Activated CD4-positive, alpha-beta T cell treated with anti-CD3 and anti-CD28 coated beads for 24 hours (primary cell): Measurements from ENCODE around the gene TEKT2.

Experiments used
- DNase-seq, 2 donors: peaks; one replicate each; pipeline ENCODE4 v3.0.0-alpha.2; 2020; ENCODE audit warnings: low read depth in 2 of 2

The TEKT2 gene

GRCh38 chr1:36106269-36106668 is 22.4 kb downstream of the TEKT2 start:
- no peak for DNase-seq

GRCh38 chr1:36107394-36107793 is 23.5 kb downstream of the TEKT2 start:
- DNase-seq = no peak

GRCh38 chr1:36108314-36108713 is 24.4 kb downstream of the TEKT2 start:
- DNase-seq = no peak

GRCh38 chr1:36109041-36109679 is 25.3 kb downstream of the TEKT2 start:
- no peak for DNase-seq

- no peak for DNase-seq
Observed at GRCh38 chr1:36111151-36111550, 27.3 kb downstream of the TEKT2 start.

- no peak for DNase-seq
Observed at GRCh38 chr1:36112823-36113222, 28.9 kb downstream of the TEKT2 start.

GRCh38 chr1:36114371-36114770 is 30.5 kb downstream of the TEKT2 start:
- no peak for DNase-seq

GRCh38 chr1:36115200-36115669 is 31.3 kb downstream of the TEKT2 start:
- DNase-seq = no peak

- DNase-seq = no peak
Observed at GRCh38 chr1:36115931-36116330, 32.0 kb downstream of the TEKT2 start.

- no peak for DNase-seq
Observed at GRCh38 chr1:36116901-36117300, 33.0 kb downstream of the TEKT2 start.

- DNase-seq = no peak
Observed at GRCh38 chr1:36118447-36119204, 34.7 kb downstream of the TEKT2 start.

- no peak for DNase-seq
Observed at GRCh38 chr1:36119456-36119855, 35.6 kb downstream of the TEKT2 start.

- DNase-seq = no peak
Observed at GRCh38 chr1:36122062-36123030, 38.5 kb downstream of the TEKT2 start.

GRCh38 chr1:36123356-36123755 is 39.5 kb downstream of the TEKT2 start:
- DNase-seq = no peak

GRCh38 chr1:36124404-36125128 is 40.7 kb downstream of the TEKT2 start:
- no peak for DNase-seq

- DNase-seq = no peak
Observed at GRCh38 chr1:36125129-36125991, 41.5 kb downstream of the TEKT2 start, which contains the start of gene COL8A2. Gene COL8A2 (minus strand): TSS chr1:36125222. CDS start chr1:36100242, 24,980 bp downstream.

GRCh38 chr1:36126005-36126716 is 42.3 kb downstream of the TEKT2 start:
- DNase-seq = no peak

GRCh38 chr1:36126797-36127500 is 43.1 kb downstream of the TEKT2 start:
- DNase-seq = no peak
